HG03457 (cell line): ENCODE data around the gene PLPPR3.
A peak's percentile ranks its signal among the peaks of the same experiment; 100 is the strongest.

Experiments used
- ATAC-seq: cut with Tn5 transposase; IDR thresholded peaks from one replicate; pipeline ENCODE4 v1.9.1; 2021; ENCODE audit warnings: moderate number of reproducible peaks; ENCODE audit not compliant: unreplicated experiment

The PLPPR3 gene

DNA sequence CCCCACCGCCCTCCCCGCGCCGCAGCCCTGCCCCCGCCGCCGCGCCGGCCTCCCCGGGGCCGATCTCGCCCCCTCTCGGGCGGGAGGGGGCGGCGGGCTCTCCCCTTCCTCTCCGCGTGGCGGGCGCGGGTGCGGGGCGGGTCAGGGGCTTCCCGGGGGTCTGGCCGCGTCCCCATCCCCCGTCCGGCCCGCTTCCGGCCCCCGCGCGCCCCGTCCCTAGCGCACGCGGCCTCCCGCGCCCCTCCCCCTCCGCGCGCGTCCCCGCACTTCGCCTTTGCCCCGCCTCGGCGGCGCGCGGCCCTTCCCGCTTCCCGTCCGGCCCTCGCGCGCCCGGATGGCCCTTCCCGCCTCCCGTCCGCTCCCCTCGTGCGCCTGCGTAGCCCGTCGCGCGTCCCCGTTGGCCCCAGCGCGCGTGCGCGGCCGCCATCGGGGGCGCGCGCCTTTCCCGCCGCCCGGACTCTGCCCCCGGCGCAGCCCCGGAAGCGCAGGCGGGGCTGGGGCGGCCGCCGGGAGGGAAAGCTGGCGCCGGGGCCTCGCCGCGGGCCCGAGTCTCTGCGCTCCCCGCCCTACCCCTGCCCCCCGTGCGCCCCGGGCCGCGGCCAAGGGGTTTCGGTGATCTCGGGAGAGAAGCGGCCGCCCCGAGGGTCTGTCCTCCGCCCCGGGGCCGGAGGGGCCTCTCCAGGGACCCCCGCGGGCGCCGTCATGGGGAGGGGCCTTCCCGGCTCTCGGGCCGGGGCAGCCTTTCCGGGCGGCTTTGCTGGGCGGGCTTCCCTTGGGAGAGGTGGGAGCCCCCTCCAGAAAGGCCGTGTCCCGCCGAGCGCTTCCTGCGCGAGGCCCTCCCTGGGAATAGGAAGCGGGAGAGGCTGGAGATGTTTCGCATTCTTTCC is 24.0 kb downstream of the PLPPR3 start:
- peak; percentile 22 for ATAC-seq

DNA sequence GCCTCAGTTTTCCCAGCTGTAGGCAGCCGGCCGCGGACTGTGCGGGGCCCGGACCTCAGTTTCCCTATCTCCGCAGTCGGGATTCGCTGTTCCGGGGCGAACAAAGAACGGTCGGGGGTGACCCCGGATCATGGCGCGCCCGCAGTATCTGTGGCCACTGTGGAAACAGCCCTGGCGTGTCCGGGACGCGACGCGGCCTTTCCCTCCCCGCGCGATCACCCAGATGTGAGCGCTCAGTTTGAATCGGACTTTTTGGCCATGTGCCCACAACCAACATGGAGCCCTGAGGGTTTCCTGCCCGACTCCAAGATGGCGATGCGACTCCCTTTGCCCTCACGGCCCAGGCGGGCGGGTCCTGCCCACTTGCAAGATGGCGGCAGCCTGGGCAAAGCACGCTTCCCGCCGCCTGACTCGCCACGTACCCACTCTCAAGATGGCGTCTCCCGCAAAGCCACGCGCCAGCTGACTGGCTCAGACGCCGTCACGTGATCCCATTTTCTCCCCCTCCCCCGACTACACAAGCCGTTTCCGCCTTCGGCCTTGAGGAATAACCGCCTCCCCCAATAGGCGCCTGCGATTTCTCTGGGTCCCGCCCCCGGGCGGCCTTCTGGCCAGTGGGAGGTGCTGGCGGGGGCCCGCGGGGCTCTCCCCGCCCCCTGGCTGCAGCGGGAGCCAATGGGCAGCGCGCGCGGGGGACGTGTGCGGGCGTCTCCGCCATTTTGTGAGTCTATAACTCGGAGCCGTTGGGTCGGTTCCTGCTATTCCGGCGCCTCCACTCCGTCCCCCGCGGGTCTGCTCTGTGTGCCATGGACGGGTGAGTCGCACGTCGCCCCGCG is 24.8 kb downstream of the PLPPR3 start, which contains the start of gene PTBP1:
TSS of gene PTBP1 (plus strand) at position 761 of the 836 bp plus-strand sequence. CDS start at position 807, 46 bp downstream.
- peak; percentile 59 for ATAC-seq

GRCh38 chr19:795691-796581 is 25.8 kb downstream of the PLPPR3 start:
- no peak for ATAC-seq

DNA sequence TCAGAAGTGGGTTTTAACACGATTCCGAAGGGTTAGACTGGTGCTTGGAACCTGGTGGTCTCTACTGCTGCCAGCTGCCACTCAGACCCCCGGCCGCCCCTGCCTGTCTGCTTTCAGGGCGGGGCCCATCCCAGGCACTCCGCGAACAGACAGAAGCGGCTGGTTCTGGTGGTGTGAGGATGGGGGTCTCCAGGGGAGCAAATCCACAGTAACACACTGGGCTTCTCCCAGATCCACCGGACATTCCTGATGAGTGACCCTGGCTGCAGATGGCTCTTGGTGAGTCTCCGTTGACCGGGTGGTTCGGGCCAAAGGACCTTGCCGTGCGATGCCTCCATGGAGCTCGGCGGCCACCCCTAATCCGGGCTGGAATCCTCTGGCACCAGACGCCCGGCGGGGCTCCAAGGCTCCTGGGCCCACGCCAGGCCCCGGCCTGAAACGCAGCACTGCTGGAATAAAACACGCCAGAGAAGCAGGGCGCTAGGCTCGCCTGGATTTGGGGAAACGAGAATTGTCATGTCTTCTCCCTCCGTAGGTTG is 26.6 kb downstream of the PLPPR3 start:
- ATAC-seq = no peak

DNA sequence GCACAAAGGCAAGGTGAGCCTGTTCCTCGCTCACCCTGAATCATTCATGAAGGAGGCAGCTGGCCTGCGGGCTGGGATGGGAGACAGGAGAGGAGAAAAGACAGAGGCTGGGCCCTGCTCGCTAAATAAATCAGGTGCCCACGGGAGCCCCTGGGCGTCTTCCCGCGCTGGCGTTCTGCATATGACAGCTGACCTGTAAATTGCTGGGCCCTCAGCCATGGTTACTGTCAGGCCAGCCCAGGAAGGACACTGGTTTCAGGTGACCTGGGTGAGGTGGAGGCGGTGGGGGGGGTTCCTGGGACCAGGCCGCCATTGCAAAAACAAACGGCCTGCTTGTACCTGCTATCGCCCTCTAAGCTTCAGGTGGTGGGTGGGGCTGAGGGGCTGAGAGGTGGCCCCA is 27.9 kb downstream of the PLPPR3 start:
- ATAC-seq = no peak

- no peak for ATAC-seq
Observed at GRCh38 chr19:792306-792885, 29.4 kb downstream of the PLPPR3 start.

GRCh38 chr19:791567-792305 is 30.0 kb downstream of the PLPPR3 start:
- ATAC-seq = no peak

GRCh38 chr19:791007-791566 is 30.7 kb downstream of the PLPPR3 start:
- ATAC-seq = no peak

DNA sequence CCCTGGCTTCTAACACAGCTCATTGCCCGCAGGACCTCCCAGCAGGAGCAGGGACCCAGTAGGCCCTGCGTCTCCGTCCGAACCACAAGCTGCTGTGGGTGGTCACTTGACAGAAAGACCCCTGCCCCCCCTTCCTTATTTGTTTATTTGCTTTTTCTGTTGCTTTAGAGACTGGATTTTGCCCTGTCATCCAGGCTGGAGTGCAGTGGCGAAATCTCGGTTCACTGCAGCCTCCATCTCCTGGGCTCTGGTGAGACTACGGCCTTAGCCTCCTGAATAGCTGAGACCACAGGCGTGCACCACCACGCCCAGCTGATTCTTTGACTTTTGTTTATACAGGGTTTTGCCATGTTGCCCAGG is 32.1 kb downstream of the PLPPR3 start:
- no peak for ATAC-seq

DNA sequence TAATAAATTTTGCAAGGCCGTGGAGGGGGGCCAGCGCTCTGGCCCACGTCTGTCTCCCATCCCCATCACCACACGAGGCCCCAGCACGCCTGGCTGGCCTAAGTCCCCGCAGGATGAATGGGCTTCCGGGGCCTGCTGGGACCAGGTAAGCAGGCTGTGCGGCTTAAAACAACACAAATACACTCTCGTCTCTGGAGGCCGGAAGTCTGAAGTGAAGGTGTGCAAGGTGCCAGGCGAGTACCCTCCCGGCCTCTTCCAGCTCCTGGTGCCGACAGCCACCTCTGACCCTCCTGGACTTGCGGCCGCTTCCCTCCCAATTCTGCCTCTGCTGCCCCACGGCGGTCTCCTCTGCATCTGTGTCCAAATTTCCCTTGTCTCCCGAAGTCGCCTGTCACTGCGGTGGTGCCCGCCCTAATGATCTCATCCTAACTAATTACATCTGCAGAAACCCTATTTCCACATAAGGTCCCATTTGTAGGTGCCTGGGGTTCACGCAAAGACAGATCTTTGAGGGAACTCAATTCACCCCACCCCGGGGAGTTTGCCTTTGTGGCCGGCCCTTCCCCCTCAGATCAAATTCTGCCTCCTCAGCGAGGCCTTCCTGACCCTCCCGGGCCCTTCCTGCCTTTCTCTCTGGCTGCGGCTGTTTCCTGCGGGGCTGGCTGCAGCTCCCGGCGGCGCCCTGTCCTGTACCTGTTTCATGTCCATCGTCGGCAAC is 32.6 kb downstream of the PLPPR3 start:
- no peak for ATAC-seq

GRCh38 chr19:788686-788982 is 33.1 kb downstream of the PLPPR3 start:
- ATAC-seq = no peak

DNA sequence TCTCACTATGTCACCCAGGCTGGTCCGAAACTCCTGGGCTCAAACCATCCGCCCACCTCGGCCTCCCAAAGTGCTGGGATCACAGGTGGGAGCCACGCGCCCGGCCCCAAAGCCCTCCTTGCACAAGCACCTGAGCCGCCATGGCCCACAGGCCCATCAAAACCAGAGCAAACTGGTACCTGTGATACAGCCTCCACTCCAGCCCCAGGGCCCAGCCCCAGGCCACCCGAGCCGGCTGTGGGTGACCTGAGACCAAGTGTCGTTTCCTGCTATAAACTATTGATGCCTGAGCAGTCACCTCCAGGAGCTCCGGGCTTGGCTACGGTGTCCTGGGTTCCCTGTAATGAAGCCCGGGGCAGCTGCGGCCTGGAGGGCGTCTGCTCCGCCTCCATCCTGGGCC is 34.2 kb downstream of the PLPPR3 start:
- no peak for ATAC-seq

DNA sequence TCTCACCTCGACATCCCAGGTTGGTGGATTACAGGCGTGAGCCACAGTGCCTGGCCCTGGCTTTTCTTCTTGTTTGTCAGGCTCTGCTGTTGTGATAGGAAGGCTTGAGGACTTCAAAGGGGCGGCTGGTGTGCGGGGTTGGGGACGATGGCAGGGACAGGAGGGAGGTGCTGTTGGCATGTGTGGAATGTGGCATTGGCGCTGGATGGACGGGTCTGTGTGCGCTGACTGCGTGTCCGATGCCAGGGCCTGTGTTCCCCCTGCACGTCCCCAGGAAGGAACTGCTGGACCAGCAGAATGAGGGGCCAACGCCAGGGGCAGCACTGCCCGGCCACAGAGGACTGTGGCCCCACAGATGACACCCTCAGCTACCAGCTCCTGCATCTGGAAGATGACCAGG is 37.2 kb downstream of the PLPPR3 start:
- no peak for ATAC-seq

DNA sequence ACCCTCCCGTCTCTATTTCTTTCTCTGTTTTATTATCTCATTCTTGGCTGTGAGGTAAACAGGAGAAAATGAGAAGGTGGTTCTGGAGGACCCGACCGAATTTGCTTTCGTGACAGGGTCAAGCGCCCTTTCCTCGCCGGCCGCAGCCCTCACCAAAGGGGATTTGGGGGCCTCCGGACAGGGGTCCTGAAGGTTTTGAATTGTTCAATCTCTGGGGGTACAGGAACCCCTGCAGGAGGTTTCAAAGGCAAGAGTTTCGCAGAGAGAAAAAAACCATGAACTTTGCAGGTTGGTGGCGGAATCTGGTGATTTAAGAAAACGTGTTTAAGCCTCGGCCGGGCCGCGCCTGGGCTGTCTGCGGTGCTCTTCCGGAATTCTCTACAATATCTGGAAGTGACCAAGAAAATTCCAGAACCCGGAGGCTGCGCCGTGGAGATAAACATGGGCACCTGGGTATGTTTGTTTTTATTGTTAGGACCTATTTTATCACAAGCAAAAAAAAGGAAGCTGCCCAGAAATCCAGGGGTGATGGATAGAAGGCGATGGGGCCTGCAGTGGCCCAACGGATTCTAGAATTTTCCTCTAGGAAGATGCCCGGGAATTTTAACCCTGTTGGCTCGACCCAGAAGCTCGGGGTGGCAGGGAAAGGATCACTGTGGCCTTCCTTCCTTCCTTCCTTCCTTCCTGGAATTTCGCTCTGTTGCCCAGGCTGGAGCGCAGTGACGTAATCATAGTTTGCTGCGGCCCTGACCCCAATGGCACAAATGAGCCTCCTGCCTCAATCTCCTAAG is 38.7 kb downstream of the PLPPR3 start:
- no peak for ATAC-seq

- no peak for ATAC-seq
Observed at GRCh38 chr19:782185-782877, 39.4 kb downstream of the PLPPR3 start.

GRCh38 chr19:781800-782184 is 40.0 kb downstream of the PLPPR3 start:
- no peak for ATAC-seq

DNA sequence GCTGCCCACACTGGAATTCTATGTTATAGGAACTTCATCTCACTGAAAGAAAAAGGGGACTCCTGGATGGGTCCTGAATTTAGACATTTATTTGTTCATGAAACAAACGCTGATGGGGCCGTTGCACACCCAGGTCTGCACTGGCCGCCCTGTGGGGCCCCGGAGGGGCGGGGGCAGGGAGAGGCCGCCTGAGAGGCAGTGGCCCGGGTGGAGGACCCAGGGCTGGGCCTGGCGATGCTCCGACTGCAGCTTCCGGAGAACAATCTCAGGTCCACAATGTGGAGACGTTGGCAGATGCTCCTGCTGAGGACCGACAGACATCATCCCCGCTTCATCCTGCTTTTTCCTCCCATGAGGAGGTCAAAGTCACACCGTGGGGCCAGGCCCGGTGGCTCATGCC is 40.8 kb downstream of the PLPPR3 start:
- ATAC-seq = no peak
